Measurements from ENCODE around the gene SMAD1.

Gene SMAD1

GRCh38 chr4:145490796-145491195, 9.1 kb downstream of the SMAD1 start:
- no peak overlapping the region for H3K4me3 ChIP-seq (ENCODE audit: low read depth, low read length)
- H3K36me3 ChIP-seq (ENCODE audit: control insufficient read depth, insufficient read depth, low read length): no peaks in the 10 kb centered on the region
- no peaks in the 10 kb centered on the region for H3K9me3 ChIP-seq (ENCODE audit: control insufficient read depth, insufficient read depth, low read length)
- H3K4me1 ChIP-seq (ENCODE audit: control insufficient read depth, insufficient read depth, low read length): peaks cover 28% of the 10 kb centered on the region
- H3K9ac ChIP-seq (ENCODE audit: low read depth, low read length): no peak overlapping the region
- H3K27me3 ChIP-seq (ENCODE audit: control insufficient read depth, insufficient read depth, low read length): no peaks in the 10 kb centered on the region

DNA sequence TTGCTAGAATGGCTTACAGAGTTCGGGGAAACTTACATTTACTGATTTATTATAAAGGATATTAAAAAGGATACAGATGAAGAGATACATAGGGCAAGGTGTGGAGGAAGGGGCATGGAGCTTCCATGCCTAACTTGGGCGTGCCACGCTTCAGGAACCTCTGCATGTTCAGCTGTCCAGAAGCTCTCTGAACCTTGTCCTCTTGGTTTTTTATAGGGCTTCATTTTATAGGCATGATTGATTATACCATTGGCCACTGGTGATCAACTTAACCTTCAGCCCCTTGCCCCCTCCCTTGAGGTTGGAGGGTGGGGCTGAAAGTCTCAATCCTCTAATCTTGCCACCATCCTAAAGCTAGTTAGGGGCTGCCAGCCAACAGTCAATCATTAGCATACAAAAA, 10.7 kb downstream of the SMAD1 start:
- H3K9me3 ChIP-seq (ENCODE audit: control insufficient read depth, insufficient read depth, low read length): no peaks in the 10 kb centered on the region
- H3K36me3 ChIP-seq (ENCODE audit: control insufficient read depth, insufficient read depth, low read length): no peaks in the 10 kb centered on the region
- no peak overlapping the region for H3K4me3 ChIP-seq (ENCODE audit: low read depth, low read length)
- H3K4me1 ChIP-seq (ENCODE audit: control insufficient read depth, insufficient read depth, low read length): peaks cover 23% of the 10 kb centered on the region
- H3K9ac ChIP-seq (ENCODE audit: low read depth, low read length): no peak overlapping the region
- no peaks in the 10 kb centered on the region for H3K27me3 ChIP-seq (ENCODE audit: control insufficient read depth, insufficient read depth, low read length)

GRCh38 chr4:145493166-145493565, 11.5 kb downstream of the SMAD1 start:
- Histone ChIP-seq H3K9me3 (ENCODE audit: control insufficient read depth, insufficient read depth, low read length) (no peaks in the 10 kb centered on the region), H3K36me3 (ENCODE audit: control insufficient read depth, insufficient read depth, low read length) (no peaks in the 10 kb centered on the region), H3K4me3 (ENCODE audit: low read depth, low read length) (no peak overlapping the region), H3K4me1 (ENCODE audit: control insufficient read depth, insufficient read depth, low read length) (peaks cover 19% of the 10 kb centered on the region), H3K9ac (ENCODE audit: low read depth, low read length) (no peak overlapping the region), H3K27me3 (ENCODE audit: control insufficient read depth, insufficient read depth, low read length) (no peaks in the 10 kb centered on the region)

DNA sequence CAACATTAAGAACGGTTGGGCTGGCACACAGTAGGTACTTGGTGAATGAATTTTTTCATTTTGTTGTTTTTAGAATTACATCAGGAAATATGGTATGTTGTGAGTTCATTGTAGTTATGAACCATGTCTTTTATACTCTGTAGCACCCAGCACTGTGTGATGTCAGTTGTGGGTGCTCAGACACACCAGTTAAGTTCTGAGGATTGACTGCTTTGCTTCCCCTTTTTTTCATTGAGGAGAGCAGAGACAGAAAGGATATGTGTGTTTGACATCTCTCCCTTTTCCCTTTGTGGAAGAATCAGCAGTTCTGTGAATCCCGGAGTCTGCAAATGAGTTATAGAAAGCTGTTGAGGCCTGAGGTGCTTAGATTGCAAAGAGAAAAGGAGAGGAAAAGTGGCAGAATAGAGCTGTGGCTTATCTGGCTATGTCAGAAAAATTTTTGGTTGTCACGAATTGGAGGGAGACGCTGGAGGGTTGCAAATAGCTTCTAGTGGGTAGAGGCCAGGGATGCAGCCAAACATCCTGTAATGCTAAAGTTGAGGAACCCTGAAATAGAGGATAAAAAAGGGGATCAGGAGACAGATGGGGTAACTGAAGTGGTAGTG, 13.1 kb downstream of the SMAD1 start:
- Histone ChIP-seq H3K9me3 (ENCODE audit: control insufficient read depth, insufficient read depth, low read length) (no peaks in the 10 kb centered on the region), H3K36me3 (ENCODE audit: control insufficient read depth, insufficient read depth, low read length) (no peaks in the 10 kb centered on the region), H3K4me1 (ENCODE audit: control insufficient read depth, insufficient read depth, low read length) (peaks cover 12% of the 10 kb centered on the region), H3K9ac (ENCODE audit: low read depth, low read length) (no peak overlapping the region), H3K4me3 (ENCODE audit: low read depth, low read length) (no peak overlapping the region), H3K27me3 (ENCODE audit: control insufficient read depth, insufficient read depth, low read length) (no peaks in the 10 kb centered on the region)

DNA sequence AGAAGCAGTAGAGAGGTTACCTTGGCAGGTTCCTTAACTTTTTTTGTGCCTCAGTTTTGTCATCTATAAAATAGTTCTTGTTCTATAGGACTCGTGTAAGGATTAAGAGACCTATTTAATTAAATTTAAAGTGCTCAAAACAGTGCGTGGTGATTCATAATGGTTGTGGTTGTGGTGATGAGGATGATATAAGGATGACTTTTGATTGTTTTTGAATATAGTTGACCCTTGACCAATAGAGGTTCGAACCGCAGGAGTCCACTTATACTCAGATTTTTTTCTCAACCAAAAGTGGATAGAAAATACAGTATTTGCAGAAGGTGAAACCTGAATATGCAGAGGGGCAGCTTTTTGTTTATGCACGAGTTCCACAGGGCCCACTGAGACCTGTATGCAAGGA, 14.6 kb downstream of the SMAD1 start:
- Histone ChIP-seq H3K4me1 (ENCODE audit: control insufficient read depth, insufficient read depth, low read length) (peaks cover 20% of the 10 kb centered on the region), H3K36me3 (ENCODE audit: control insufficient read depth, insufficient read depth, low read length) (no peaks in the 10 kb centered on the region), H3K9ac (ENCODE audit: low read depth, low read length) (no peak overlapping the region), H3K27me3 (ENCODE audit: control insufficient read depth, insufficient read depth, low read length) (no peaks in the 10 kb centered on the region), H3K4me3 (ENCODE audit: low read depth, low read length) (no peak overlapping the region), H3K9me3 (ENCODE audit: control insufficient read depth, insufficient read depth, low read length) (no peaks in the 10 kb centered on the region)

- Histone ChIP-seq H3K9ac (ENCODE audit: low read depth, low read length) (no peak overlapping the region), H3K9me3 (ENCODE audit: control insufficient read depth, insufficient read depth, low read length) (no peaks in the 10 kb centered on the region), H3K36me3 (ENCODE audit: control insufficient read depth, insufficient read depth, low read length) (no peaks in the 10 kb centered on the region), H3K4me3 (ENCODE audit: low read depth, low read length) (no peak overlapping the region), H3K27me3 (ENCODE audit: control insufficient read depth, insufficient read depth, low read length) (no peaks in the 10 kb centered on the region), H3K4me1 (ENCODE audit: control insufficient read depth, insufficient read depth, low read length) (peaks cover 20% of the 10 kb centered on the region)
Measured at GRCh38 chr4:145497199-145498149, 15.8 kb downstream of the SMAD1 start.

GRCh38 chr4:145498430-145498829, 16.8 kb downstream of the SMAD1 start:
- Histone ChIP-seq H3K4me1 (ENCODE audit: control insufficient read depth, insufficient read depth, low read length) (peaks cover 15% of the 10 kb centered on the region), H3K36me3 (ENCODE audit: control insufficient read depth, insufficient read depth, low read length) (no peaks in the 10 kb centered on the region), H3K9me3 (ENCODE audit: control insufficient read depth, insufficient read depth, low read length) (no peaks in the 10 kb centered on the region), H3K27me3 (ENCODE audit: control insufficient read depth, insufficient read depth, low read length) (no peaks in the 10 kb centered on the region), H3K9ac (ENCODE audit: low read depth, low read length) (no peak overlapping the region), H3K4me3 (ENCODE audit: low read depth, low read length) (no peak overlapping the region)

DNA sequence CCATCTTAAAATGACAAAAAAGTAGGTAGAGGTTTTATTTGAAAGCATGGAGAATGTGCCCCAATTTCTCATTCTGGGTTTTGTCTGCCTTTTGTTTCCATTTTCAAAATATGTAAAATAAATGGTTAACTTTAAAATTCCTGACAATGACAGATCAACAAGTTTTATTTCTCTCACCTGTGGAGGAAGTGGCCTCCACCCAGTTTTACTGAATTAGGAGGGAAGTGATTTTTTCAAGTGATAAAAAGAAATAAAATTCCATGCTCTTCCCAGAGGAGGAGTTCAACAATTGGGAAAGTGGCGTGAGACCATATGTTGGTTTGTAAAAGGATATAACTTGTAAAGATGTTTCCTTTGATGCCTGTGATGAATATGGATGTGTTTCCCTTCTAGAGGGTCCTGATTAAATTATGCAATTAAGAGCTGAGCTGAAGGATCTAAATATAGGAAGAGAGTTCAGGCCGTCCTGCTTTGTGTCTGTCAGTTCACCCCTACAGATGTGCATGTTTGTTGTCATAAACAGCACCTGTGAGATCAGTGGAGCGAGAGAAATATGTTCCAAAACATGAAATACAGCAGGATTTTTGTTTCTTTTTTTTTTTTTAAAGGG, 19.5 kb downstream of the SMAD1 start:
- H3K9ac ChIP-seq (ENCODE audit: low read depth, low read length): no peak overlapping the region
- H3K4me3 ChIP-seq (ENCODE audit: low read depth, low read length): no peak overlapping the region
- no peaks in the 10 kb centered on the region for H3K36me3 ChIP-seq (ENCODE audit: control insufficient read depth, insufficient read depth, low read length)
- H3K9me3 ChIP-seq (ENCODE audit: control insufficient read depth, insufficient read depth, low read length): no peaks in the 10 kb centered on the region
- no peaks in the 10 kb centered on the region for H3K27me3 ChIP-seq (ENCODE audit: control insufficient read depth, insufficient read depth, low read length)
- peaks cover 13% of the 10 kb centered on the region for H3K4me1 ChIP-seq (ENCODE audit: control insufficient read depth, insufficient read depth, low read length)

DNA sequence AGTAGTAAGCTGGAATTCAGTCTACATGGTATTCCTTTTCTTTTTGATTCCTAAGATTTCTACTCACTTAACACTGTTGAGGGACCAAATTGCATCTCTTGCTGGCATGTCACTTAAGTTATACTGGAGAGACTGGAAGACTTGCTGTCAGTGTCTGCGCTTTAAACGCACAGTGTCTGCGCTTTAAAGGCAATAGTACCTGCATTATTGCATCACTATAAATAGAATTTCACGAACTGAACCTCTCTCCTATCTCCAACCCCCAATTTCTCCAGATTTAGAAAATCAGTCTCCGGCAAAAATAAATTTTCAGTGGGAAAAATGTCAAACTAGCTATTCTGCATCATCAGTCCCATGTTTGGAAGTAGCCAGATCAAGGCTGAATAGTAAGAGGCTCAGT, 21.2 kb downstream of the SMAD1 start:
- H3K4me1 ChIP-seq (ENCODE audit: control insufficient read depth, insufficient read depth, low read length): peaks cover 15% of the 10 kb centered on the region
- no peaks in the 10 kb centered on the region for H3K36me3 ChIP-seq (ENCODE audit: control insufficient read depth, insufficient read depth, low read length)
- no peak overlapping the region for H3K9ac ChIP-seq (ENCODE audit: low read depth, low read length)

DNA sequence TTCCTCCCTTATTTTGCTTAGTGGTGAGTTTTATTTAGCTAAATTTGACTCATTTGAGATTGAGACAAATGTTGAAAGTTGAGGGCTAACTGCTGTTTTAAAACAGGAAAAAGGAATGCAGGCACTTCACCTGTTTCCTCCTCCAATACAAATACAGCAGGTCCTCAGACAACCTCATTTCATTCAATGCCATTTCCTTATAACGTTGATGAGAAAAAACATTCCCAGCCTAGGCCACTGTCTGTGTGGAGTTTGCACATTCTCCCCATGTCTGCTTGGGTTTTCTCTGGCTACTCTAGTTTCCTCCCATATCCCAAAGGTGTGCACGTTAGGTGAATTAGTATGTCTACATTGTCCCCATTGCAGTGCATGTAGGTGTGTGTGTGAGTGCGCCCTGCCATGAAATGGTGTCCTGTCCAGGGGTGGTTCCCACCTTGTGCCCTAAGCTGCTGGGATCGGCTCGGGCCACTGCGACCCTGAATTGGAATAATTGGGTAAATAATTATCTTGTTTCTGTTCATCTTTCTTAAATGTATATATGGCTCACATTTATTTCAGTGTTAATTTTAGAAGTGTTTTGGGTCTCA, 21.9 kb downstream of the SMAD1 start:
- Histone ChIP-seq H3K36me3 (ENCODE audit: control insufficient read depth, insufficient read depth, low read length) (no peaks in the 10 kb centered on the region), H3K9ac (ENCODE audit: low read depth, low read length) (no peak overlapping the region), H3K9me3 (ENCODE audit: control insufficient read depth, insufficient read depth, low read length) (no peaks in the 10 kb centered on the region), H3K27me3 (ENCODE audit: control insufficient read depth, insufficient read depth, low read length) (no peaks in the 10 kb centered on the region), H3K4me3 (ENCODE audit: low read depth, low read length) (no peak overlapping the region), H3K4me1 (ENCODE audit: control insufficient read depth, insufficient read depth, low read length) (peaks cover 15% of the 10 kb centered on the region)

More for the DNA sequence above, 21.2 kb downstream of the SMAD1 start:
- Histone ChIP-seq H3K9me3 (ENCODE audit: control insufficient read depth, insufficient read depth, low read length) (no peaks in the 10 kb centered on the region), H3K27me3 (ENCODE audit: control insufficient read depth, insufficient read depth, low read length) (no peaks in the 10 kb centered on the region), H3K4me3 (ENCODE audit: low read depth, low read length) (no peak overlapping the region)

DNA sequence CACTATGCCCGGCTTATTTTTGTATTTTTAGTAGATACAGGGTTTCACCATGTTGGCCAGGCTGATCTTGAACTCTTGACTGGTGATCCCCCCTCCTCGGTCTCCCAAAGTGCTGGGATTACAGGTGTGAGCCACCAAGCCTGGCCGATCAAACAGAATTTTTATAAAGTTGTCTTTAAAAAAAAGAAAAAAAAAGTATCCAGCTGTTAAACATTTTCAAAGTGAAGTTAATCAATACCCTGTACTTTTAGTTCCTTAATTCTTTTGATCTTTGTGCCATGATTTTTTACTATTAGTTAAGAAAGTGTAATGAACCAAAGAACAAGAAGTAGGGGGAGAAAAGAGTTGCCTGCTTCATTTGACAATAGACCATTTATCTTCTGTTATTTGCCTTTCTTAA, 24.3 kb downstream of the SMAD1 start:
- no peaks in the 10 kb centered on the region for H3K27me3 ChIP-seq (ENCODE audit: control insufficient read depth, insufficient read depth, low read length)
- no peak overlapping the region for H3K9ac ChIP-seq (ENCODE audit: low read depth, low read length)
- H3K36me3 ChIP-seq (ENCODE audit: control insufficient read depth, insufficient read depth, low read length): no peaks in the 10 kb centered on the region
- H3K9me3 ChIP-seq (ENCODE audit: control insufficient read depth, insufficient read depth, low read length): no peaks in the 10 kb centered on the region
- H3K4me3 ChIP-seq (ENCODE audit: low read depth, low read length): no peak overlapping the region
- peaks cover 11% of the 10 kb centered on the region for H3K4me1 ChIP-seq (ENCODE audit: control insufficient read depth, insufficient read depth, low read length)

Data from iPS-15b (cell line).